GM10266 (cell line): Measurements from ENCODE around the gene C1orf21.

Source experiments
- DNase-seq: peaks from one replicate; pipeline ENCODE4 v3.0.0; 2012; ENCODE audit errors: extremely low spot score
- TF ChIP-seq, protein P1 (sequence below): IDR thresholded peaks from 2 replicates; pipeline ENCODE4 v1.5.1; 2012; ENCODE audit warnings: mild to moderate bottlenecking, low read depth; ENCODE audit not compliant: control insufficient read depth, insufficient read depth; ENCODE audit errors: missing control alignments

The C1orf21 gene

DNA sequence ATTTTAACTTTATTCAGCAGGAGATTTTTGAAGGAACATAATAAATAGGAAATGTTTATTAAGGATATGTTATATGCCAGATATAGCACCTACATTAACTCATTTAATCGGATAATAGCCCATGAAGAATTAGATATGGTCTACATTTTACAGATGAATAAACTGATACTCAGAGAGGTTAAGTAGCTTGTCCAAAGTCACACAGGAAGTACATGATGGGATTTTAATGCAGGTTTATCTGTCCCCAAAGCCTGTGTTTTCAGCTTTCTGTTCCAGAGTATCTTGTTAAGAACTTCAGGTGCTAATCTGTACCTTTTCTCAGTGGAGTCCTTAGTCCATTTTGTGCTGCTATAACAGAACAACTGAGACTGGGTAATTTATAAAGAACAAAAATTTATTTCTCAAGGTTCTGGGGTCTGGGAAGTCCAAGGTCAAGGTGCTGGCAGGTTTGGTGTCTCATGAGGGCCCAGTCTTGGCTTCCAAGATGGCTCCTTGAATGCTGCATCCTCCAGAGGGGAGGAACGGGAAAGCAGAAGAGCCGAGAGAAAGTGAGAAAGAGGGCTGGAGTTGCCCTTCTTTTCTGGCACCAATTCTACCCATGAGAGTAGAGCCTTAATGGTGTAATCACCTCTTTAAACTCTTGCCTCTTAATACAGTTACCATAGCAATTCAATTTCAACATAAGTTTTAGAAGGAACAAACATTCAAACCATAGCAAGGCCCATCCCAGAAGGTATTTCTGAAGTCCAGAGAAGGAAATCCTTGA, 17.3 kb downstream of the C1orf21 start:
- TF ChIP-seq, protein P1, sequence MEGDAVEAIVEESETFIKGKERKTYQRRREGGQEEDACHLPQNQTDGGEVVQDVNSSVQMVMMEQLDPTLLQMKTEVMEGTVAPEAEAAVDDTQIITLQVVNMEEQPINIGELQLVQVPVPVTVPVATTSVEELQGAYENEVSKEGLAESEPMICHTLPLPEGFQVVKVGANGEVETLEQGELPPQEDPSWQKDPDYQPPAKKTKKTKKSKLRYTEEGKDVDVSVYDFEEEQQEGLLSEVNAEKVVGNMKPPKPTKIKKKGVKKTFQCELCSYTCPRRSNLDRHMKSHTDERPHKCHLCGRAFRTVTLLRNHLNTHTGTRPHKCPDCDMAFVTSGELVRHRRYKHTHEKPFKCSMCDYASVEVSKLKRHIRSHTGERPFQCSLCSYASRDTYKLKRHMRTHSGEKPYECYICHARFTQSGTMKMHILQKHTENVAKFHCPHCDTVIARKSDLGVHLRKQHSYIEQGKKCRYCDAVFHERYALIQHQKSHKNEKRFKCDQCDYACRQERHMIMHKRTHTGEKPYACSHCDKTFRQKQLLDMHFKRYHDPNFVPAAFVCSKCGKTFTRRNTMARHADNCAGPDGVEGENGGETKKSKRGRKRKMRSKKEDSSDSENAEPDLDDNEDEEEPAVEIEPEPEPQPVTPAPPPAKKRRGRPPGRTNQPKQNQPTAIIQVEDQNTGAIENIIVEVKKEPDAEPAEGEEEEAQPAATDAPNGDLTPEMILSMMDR, result no peak
- DNase-seq, result no peak

DNA sequence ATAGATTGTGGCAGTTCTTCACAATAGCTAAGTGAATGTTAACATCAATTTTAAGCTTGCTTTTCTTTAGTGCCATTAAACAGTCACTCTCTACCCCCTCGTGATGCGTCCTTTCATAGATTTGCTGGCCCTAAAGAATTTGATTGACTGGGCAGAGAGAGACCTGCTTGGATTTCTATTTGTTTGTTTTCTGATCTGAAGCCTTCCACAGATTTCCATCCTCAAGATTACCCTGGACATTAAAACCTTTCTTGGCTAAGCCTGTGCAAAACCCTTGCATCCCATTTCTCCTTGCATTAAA, 17.8 kb downstream of the C1orf21 start:
- no peak for DNase-seq
- TF ChIP-seq, protein P1, result no peak

DNA sequence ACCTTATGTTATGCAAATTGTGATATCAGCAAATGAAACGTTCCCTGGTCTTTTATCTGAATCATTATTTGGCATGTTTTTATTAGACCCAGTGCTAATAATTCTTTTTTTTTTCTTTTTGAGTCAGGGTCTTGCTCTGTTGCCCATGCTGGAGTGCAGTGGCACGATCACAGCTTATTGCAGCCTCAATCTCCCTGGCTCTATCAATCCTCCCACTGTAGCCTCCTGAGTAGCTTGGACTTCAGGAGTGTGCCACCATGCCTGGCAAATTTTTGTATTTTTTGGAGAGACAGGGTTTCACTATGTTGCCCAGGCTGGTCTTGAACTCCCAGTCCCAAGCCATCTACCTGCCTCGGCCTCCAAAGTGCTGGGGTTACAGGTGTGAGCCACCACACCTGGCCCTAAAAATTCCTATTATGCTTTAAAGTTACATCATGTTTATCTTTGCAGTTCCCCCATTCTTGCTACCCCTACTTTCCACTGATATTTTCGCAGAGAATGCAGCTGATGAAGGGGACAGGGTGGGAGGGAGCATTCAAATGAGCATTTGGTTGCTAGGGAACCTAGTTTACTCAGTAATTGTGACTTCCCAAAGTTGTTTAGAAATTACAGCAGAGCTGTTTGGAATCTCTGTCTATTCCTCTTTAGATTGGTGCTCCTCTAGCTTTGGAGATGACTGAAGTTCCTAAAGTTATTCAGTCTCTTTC, 18.4 kb downstream of the C1orf21 start:
- TF ChIP-seq, protein P1, result no peak
- no peak for DNase-seq

DNA sequence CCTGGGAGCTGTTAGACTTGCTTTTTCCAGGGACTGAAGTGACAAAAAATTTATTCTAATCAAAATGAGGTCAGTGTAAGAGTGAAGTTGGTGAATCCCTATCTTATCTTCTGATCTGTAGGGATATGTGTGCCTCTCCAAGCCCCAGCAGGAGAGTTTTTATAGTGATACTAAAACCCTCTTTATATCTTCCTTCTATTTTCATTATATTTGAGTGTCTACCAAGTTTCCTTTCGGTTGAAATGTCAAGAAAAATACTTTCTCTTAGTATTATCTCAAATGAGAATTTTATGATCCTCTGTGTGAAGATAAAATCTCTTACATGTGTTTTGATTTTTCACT, 18.9 kb downstream of the C1orf21 start:
- TF ChIP-seq, protein P1, result no peak
- no peak for DNase-seq

DNA sequence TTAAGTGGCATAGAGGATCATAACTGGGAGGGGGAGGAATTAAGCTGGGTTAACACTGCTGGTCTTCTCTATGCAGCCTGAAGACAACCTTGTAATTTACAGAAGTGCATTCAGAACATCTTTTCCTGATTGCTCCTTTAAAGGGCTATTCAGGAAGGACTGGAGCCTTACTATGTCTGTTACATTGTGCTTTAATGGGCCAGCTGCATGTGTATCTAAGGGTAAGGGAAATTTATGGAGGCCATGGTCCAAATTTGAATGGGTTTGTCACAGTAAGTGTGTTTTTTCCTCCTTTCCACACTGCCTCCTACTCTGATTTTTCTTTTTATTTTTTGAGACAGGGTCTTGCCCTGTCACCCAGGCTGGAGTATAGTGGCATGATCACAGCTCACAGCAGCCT, 19.6 kb downstream of the C1orf21 start:
- TF ChIP-seq, protein P1, result no peak
- no peak for DNase-seq

DNA sequence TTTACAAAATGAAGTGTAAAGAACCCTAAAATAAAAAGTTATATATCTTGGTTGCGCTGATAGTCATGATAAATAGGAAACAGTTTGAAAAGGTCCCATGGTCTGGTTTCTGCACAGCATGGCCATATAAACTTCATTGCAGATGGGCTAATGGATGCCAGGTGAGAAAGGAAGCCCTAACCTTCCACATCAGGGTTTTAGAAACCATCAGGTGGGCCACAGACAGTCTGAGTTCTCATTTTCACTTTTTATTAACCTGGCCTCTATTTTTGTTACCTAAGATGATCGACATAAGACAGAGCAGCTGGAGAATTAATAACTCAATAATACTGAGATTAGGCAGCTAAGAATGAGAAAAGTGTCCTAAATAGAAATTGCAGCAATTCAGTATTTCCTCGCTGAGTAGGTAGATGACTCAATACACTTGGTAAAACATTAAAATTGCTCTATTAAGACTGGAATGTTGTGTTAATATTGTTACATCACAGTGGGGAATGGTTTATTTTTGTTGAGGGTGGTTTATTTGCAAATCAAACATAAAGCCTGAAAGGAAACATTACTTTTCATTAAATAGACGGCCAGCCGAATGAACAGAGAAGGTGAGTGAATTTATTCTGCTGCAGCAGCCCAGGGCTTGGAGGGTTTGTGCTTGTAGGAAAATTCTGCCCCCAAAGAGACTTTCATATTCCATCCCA, 21.1 kb downstream of the C1orf21 start:
- TF ChIP-seq, protein P1, result no peak
- DNase-seq, result no peak

DNA sequence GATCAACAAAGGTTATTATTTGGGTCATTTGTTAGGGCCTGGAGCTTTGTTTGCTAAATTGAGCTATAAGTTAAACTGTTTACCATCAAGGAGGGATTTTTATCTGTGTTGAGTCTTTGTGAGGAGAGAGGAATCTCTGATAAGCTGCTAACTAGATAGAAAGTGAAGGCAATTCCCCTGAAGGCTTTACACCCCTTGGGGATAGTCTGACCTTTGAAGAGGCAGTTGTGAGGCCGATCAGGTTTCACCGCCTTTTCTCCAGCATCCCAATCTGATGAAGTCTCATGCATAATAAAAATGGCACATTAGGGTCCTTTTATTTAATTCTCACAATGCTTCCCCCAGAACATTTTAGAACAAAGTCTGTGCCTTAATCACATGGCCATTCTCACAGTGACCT, 21.8 kb downstream of the C1orf21 start:
- TF ChIP-seq, protein P1, result no peak
- no peak for DNase-seq
